HCT116 (cell line): Measurements from ENCODE around the gene EP400. TPM values are rescaled to one million over a fixed set of nuclear protein-coding genes. Genes with fewer than 3 reads are reported as not detected.

Experiments used
- ATAC-seq: fragments of 200-7000 bp; cut with Tn5 transposase; 2 replicates; pipeline ENCODE4 v1.9.1; 2020; ENCODE audit warnings: mild to moderate bottlenecking, moderate library complexity
- BruUV-seq: library from RNA; stranded (reverse); fragments of 400-500 nt; replicated peaks from 2 replicates; lab custom pipeline; 2021; lab: Mats Ljungman, UMichigan
- CTCF ChIA-PET: fragments of 300-600 bp; sonication (Branson Sonifier 250); formaldehyde crosslinking; loops from one replicate; lab custom pipeline; 2021; ENCODE audit warnings: antibody characterized with exemption; lab: Charles Lee
- POLR2A ChIA-PET: fragments of 300-600, 350-600 bp; sonication (Branson Sonifier 250); formaldehyde crosslinking; loops from one replicate; lab custom pipeline; 2021; ENCODE audit warnings: antibody characterized with exemption; lab: Charles Lee
- RAD21 ChIA-PET, 2 experiments: fragments of 300-600 bp; sonication (Branson Sonifier 250); formaldehyde crosslinking; loops; one replicate each; lab custom pipeline; 2023; ENCODE audit warnings: low total read pairs in 2 of 2; ENCODE audit not compliant: uncharacterized antibody in 2 of 2, unreplicated experiment in 2 of 2, low non-redundant PET in 1 of 2; lab: Charles Lee
- DNase-seq: peaks from one replicate; pipeline ENCODE4 v3.0.0-alpha.2; 2010; ENCODE audit warnings: low read depth, low spot score
- H2AFZ ChIP-seq: fragments of 200-600 bp; shearing (Covaris generic), sonication (generic); 2 replicates; pipeline ENCODE4 v1.6.1; 2017; ENCODE audit warnings: low read depth, mixed run types, mixed read lengths, antibody characterized with exemption, low read length; ENCODE audit not compliant: poor library complexity, severe bottlenecking
- H3K27ac ChIP-seq: 2 replicates; pipeline ENCODE4 v1.5.1; 2012; ENCODE audit warnings: low read depth, low read length
- H3K27me3 ChIP-seq: fragments of 200-600 bp; sonication (generic); 2 replicates; pipeline ENCODE4 v1.6.1; 2016; ENCODE audit warnings: mixed run types, low read length, mixed read lengths; ENCODE audit not compliant: insufficient read depth
- H3K36me3 ChIP-seq, 2 experiments: fragments of 200-500 bp in 1 of 2; fragments of 200-600 bp in 1 of 2; sonication (Bioruptor generic) in 1 of 2; sonication (generic) in 1 of 2; 2 replicates each; pipeline versions ENCODE4 v1.5.1 to v1.6.1; 2014 to 2016; ENCODE audit warnings: low read length in 2 of 2, inconsistent platforms in 1 of 2, mixed read lengths in 1 of 2, mixed run types in 1 of 2; ENCODE audit not compliant: insufficient read depth in 2 of 2, control insufficient read depth in 1 of 2
- H3K4me1 ChIP-seq, 2 experiments: fragments of 200-600 bp in 1 of 2; sonication (generic) in 1 of 2; 2 replicates each; pipeline versions ENCODE4 v1.5.1 to v1.6.1; 2012 to 2017; ENCODE audit warnings: low read length in 2 of 2, inconsistent platforms in 1 of 2, mild to moderate bottlenecking in 1 of 2, mixed read lengths in 1 of 2, mixed run types in 1 of 2, moderate library complexity in 1 of 2; ENCODE audit not compliant: insufficient read depth in 2 of 2, control insufficient read depth in 1 of 2
- H3K4me2 ChIP-seq: fragments of 200-600 bp; sonication (generic); 2 replicates; pipeline ENCODE4 v1.6.1; 2017; ENCODE audit warnings: mixed run types, low read length, mixed read lengths
- H3K4me3 ChIP-seq, 2 experiments: fragments of 200-600 bp in 1 of 2; sonication (generic) in 1 of 2; replicated peaks in 1 of 2; 2 replicates each; pipeline ENCODE4 v1.5.1; 2011 to 2016; ENCODE audit warnings: low read length in 2 of 2, control low read depth in 1 of 2, low read depth in 1 of 2, mild to moderate bottlenecking in 1 of 2, mixed read lengths in 1 of 2, mixed run types in 1 of 2
- H3K79me2 ChIP-seq: fragments of 200-600 bp; sonication (generic); 2 replicates; pipeline ENCODE4 v1.6.1; 2017; ENCODE audit warnings: mild to moderate bottlenecking, mixed run types, low read length, moderate library complexity, mixed read lengths; ENCODE audit not compliant: insufficient read depth
- H3K9ac ChIP-seq: fragments of 200-600 bp; sonication (generic); 2 replicates; pipeline ENCODE4 v1.6.1; 2016; ENCODE audit warnings: low read length, mixed read lengths
- H3K9me2 ChIP-seq: fragments of 200-600 bp; sonication (generic), shearing (Covaris generic); 2 replicates; pipeline ENCODE4 v1.6.1; 2017; ENCODE audit warnings: mixed run types, mild to moderate bottlenecking, moderate library complexity; ENCODE audit not compliant: insufficient read depth
- H3K9me3 ChIP-seq, 2 experiments: fragments of 200-500 bp in 1 of 2; fragments of 200-600 bp in 1 of 2; sonication (Bioruptor generic) in 1 of 2; sonication (generic) in 1 of 2; 2 replicates each; pipeline ENCODE4 v1.6.1; 2014 to 2017; ENCODE audit warnings: low read length in 2 of 2, mixed read lengths in 2 of 2, inconsistent platforms in 1 of 2, low read depth in 1 of 2, mild to moderate bottlenecking in 1 of 2, mixed run types in 1 of 2, moderate library complexity in 1 of 2; ENCODE audit not compliant: control insufficient read depth in 1 of 2, insufficient read depth in 1 of 2
- H4K20me1 ChIP-seq: fragments of 200-600 bp; sonication (generic), shearing (Covaris generic); 2 replicates; pipeline ENCODE4 v1.6.1; 2017; ENCODE audit warnings: mixed run types, mild to moderate bottlenecking, moderate library complexity; ENCODE audit not compliant: insufficient read depth
- CEBPB ChIP-seq: IDR thresholded peaks from 2 replicates; pipeline ENCODE4 v1.6.1; 2012; ENCODE audit warnings: low read depth
- EGR1 ChIP-seq: IDR thresholded peaks from 2 replicates; pipeline ENCODE4 v1.6.1; 2012; ENCODE audit warnings: low read depth
- ELF1 ChIP-seq: IDR thresholded peaks from 2 replicates; pipeline ENCODE4 v1.6.1; 2012; ENCODE audit warnings: low read depth, borderline replicate concordance
- EZH2 ChIP-seq: fragments of 200-600 bp; sonication (generic); IDR thresholded peaks from 2 replicates; pipeline ENCODE4 v1.6.1; 2017; ENCODE audit warnings: antibody characterized with exemption, mixed run types
- EZH2phosphoT487 ChIP-seq: fragments of 200-600 bp; IDR thresholded peaks from 2 replicates; pipeline ENCODE4 v1.6.1; 2018; ENCODE audit warnings: antibody characterized with exemption, borderline replicate concordance
- FOSL1 ChIP-seq: IDR thresholded peaks from 2 replicates; pipeline ENCODE4 v1.6.1; 2012; ENCODE audit warnings: low read depth
- JUND ChIP-seq: IDR thresholded peaks from 2 replicates; pipeline ENCODE4 v1.6.1; 2012
- POLR2A ChIP-seq: IDR thresholded peaks from 2 replicates; pipeline ENCODE4 v1.7.0; 2011; ENCODE audit warnings: borderline replicate concordance; ENCODE audit not compliant: insufficient read depth, insufficient read length; ENCODE audit errors: extremely low read depth
- POLR2AphosphoS5 ChIP-seq: IDR thresholded peaks from 2 replicates; pipeline ENCODE4 v1.6.1; 2011; ENCODE audit warnings: mild to moderate bottlenecking, low read depth, low read length, moderate library complexity
- RAD21 ChIP-seq: IDR thresholded peaks from 2 replicates; pipeline ENCODE4 v1.6.1; 2012; ENCODE audit warnings: low read depth, mild to moderate bottlenecking
- SIN3A ChIP-seq: IDR thresholded peaks from 2 replicates; pipeline ENCODE4 v1.6.1; 2012; ENCODE audit warnings: low read depth
- YY1 ChIP-seq: IDR thresholded peaks from 2 replicates; pipeline ENCODE4 v1.6.1; 2011; ENCODE audit warnings: low read length, low read depth, moderate library complexity, mild to moderate bottlenecking; ENCODE audit not compliant: insufficient replicate concordance; ENCODE audit errors: extremely low read depth
- intact Hi-C: fragments of 100-400 bp; cut with micrococcal nuclease; formaldehyde crosslinking; loops from 2 replicates; pipeline ENCODE4 v1.10.0; 2022
- total RNA-seq: library from RNA; stranded (reverse); gene quantifications from one replicate; pipeline ENCODE4 v1.2.1, GENCODE V29; 2021; ENCODE audit not compliant: unreplicated experiment
- TF ChIP-seq, protein P1 (sequence below), 3 experiments: fragments of 200-600 bp in 1 of 3; sonication (generic) in 1 of 3; IDR thresholded peaks in 2 of 3; conservative IDR thresholded peaks in 1 of 3; 2 replicates each; pipeline ENCODE4 v1.5.1; 2012 to 2017; ENCODE audit warnings: low read depth in 2 of 3, low read length in 2 of 3, antibody characterized with exemption in 1 of 3, borderline replicate concordance in 1 of 3, control low read depth in 1 of 3, mild to moderate bottlenecking in 1 of 3, mixed read lengths in 1 of 3, mixed run types in 1 of 3, moderate library complexity in 1 of 3; ENCODE audit not compliant: insufficient read depth in 1 of 3

Gene EP400
- total RNA-seq, 1 experiment from 2014 or later = 54.5 TPM

DNA sequence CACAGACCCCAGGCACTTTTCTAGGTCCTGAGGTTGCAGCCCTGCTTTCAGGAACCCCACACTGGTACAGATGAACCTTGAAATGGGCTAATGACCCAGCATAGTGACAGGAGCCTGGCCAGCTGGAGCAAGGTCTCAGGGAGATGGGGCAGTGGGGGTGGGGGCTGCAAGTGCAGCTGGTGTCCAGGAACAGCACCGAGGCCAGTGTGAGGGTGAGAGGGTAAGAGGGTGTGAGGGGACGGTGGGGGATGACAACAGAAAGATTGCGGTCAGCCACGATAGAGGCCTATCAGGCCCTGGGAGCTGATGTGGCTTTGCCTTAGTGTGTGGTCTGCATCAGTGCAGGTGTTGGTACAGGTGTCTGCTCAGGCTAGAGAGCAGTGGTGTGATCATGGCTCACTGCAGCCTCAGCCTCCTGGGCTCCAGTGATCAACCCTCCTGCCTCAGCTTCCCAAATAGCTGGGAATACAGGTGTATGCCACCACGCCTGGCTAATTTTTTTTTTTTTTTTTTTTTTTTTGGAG is 59.7 kb downstream of the EP400 start (continued):
- no peak for TF ChIP-seq ELF1

DNA sequence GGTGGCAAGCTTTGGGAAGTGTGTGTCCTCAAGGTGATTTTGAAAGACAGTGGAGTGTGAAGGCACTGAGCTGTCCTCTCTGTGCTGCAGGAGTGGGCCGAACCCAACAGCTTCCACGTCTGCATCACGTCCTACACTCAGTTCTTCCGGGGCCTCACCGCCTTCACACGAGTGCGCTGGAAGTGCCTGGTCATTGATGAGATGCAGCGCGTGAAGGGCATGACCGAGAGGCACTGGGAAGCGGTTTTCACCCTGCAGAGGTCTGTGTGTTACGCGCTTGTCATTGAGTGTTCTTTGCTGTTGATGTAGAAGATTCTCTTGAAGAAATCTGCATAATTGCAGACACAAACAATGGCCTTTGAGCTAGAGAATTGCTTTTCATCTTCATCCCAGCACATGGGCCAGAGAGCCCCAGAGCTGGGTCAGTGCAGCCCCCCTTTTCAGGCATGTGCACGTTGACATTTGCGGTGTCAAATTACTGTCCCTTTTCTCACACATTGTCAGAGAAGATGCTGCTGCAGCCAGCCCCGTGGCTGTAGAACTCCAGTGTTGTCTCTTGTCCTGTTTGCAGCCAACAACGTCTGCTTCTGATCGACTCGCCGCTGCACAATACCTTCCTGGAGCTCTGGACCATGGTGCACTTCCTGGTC is 63.3 kb downstream of the EP400 start:
- Histone ChIP-seq H4K20me1 (no peaks in the 10 kb centered on the region), H3K79me2 (no peaks in the 10 kb centered on the region), H3K4me2 (no peak overlapping the region), H3K9me2 (no peaks in the 10 kb centered on the region), H3K4me3 (no peak overlapping the region), H3K9ac (no peak overlapping the region), H3K27me3 (no peaks in the 10 kb centered on the region), H3K9me3 (no peaks in the 10 kb centered on the region), H3K4me1 (no peaks in the 10 kb centered on the region), H2AFZ (no peak overlapping the region), H3K27ac (no peak overlapping the region), H3K36me3 (peaks cover 34 to 50% of the 10 kb centered on the region in 2 experiments; a peak in 3 of 4 replicates)
- no TSS peak for BruUV-seq
- no peak for ATAC-seq
- intact Hi-C loops = no loop called here
- ChIA-PET RAD21 (no interaction called here), POLR2A (no interaction called here), CTCF (no interaction called here)
- TF ChIP-seq EGR1 = no peak
- no peak for TF ChIP-seq EZH2
- TF ChIP-seq JUND = no peak
- TF ChIP-seq FOSL1 = no peak
- TF ChIP-seq, protein P1, sequence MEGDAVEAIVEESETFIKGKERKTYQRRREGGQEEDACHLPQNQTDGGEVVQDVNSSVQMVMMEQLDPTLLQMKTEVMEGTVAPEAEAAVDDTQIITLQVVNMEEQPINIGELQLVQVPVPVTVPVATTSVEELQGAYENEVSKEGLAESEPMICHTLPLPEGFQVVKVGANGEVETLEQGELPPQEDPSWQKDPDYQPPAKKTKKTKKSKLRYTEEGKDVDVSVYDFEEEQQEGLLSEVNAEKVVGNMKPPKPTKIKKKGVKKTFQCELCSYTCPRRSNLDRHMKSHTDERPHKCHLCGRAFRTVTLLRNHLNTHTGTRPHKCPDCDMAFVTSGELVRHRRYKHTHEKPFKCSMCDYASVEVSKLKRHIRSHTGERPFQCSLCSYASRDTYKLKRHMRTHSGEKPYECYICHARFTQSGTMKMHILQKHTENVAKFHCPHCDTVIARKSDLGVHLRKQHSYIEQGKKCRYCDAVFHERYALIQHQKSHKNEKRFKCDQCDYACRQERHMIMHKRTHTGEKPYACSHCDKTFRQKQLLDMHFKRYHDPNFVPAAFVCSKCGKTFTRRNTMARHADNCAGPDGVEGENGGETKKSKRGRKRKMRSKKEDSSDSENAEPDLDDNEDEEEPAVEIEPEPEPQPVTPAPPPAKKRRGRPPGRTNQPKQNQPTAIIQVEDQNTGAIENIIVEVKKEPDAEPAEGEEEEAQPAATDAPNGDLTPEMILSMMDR (IDR thresholded peaks at IDR 0.05 in 2 of 3, conservative IDR thresholded peaks at IDR 0.05 in 1 of 3; ENCODE audit: borderline replicate concordance in 1 of 3, insufficient read depth in 1 of 3, low read depth in 2 of 3, low read length in 2 of 3) = no peak
- TF ChIP-seq SIN3A = no peak
- no peak for TF ChIP-seq CEBPB
- no peak for TF ChIP-seq YY1
- TF ChIP-seq POLR2AphosphoS5 = no peak
- no peak for TF ChIP-seq EZH2phosphoT487
- TF ChIP-seq ELF1 = no peak
- no peak for TF ChIP-seq POLR2A
- TF ChIP-seq RAD21 = no peak
- DNase-seq = no peak
